ENCODE measurements around the gene B3GNT2.
"Not testable (repeated sequence)": the region's sequence is repeated elsewhere in the genome, so short reads cannot be mapped to it uniquely, and the experiment has no call there.

Gene B3GNT2

GRCh38 chr2:62186156-62186905 is 9.6 kb upstream of the B3GNT2 start:
- peak; percentile 75 for DNase-seq

GRCh38 chr2:62187246-62187645 is 8.7 kb upstream of the B3GNT2 start:
- DNase-seq: no peak

DNA sequence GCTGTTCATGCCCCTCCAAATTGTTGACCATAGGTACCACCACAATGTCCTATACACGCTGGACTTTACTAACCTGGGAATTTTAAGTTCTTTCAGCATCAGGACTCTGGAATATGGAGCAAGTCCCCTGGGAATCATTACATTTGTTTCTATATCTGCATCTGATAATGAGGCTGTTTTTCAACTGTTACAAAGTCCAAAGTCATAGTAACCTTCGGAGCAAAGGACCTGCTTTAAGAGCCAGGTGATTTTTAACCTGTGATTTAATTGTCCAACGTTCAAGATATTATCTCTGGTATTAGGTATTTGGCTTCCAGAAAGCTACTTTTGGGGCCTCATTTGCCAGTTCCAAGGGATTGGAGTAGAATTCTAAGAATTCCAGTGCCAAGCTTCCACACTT is 7.5 kb upstream of the B3GNT2 start:
- DNase-seq: no peak

DNA sequence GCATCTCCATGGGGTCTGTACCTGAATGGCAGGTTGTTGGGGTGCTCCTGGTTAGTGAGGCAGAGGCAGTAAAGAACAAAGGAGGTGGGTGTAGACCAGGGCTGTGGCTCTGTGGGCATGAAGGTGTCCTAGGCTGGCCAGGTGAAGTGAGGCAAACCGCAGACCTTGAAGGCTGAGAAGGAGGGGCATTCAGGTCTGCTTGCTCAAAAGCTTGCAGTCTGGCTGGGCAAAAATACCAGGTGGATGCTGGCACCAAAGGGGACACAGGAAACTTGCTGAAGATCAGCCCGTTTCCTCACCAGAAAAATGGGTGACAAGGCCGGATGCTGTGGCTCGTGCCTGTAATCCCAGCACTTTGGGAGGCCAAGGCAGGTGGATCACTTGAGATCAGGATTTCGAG is 6.7 kb upstream of the B3GNT2 start:
- DNase-seq: no peak

DNA sequence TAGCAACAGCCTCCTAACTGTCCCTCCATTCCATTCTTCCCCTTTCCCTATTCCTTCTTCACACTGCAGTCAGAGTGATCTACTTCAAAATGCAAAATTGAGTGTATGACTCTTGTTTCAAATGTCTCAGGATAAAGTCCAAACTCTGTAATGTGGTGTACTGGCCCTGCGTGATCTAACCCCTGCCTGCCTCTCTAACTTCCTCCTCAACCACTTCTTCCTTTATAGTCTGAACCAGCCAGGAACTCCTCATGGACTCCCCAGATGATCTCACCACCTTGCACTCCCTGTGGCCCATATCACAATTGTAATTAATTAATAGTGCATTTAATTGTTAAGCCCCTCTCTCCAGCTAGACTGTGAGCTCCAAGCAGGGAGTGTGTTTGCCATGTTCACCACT is 3.1 kb upstream of the B3GNT2 start:
- DNase-seq: peak; percentile 82

GRCh38 chr2:62194558-62195420 is 1.1 kb upstream of the B3GNT2 start:
- no peak for DNase-seq

DNA sequence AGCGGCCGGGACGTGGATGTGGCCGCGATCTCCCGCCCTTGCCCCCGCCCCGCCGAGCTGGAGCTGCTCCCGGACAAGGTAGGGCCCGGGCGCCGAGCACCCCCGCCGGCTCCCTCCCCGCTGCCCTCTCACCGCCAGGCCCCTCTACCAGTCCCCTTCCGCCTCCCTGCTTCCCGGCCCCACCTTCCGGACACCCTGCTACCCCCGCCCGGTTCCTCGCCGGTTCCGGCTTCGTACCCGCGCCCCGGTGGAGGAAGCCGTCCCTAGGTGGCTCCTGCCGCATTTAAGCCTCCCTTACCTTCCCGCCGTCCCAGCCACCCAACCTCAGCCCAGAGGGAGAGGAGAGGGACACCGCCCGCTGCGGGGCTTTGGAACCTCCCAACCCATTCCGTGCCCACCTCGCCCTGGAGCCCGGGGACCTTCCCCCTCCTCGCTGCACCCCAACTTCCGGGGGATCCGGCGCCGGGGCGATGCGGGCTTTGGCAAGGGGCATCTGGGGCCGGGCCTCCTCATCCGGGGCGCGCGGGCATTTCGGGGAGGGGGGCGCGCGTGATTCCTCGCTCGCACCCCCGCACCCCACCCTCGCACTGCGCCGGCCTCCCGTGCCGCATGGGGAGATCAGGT is 475 bp downstream of the B3GNT2 start:
- peak; percentile 52 for DNase-seq

DNA sequence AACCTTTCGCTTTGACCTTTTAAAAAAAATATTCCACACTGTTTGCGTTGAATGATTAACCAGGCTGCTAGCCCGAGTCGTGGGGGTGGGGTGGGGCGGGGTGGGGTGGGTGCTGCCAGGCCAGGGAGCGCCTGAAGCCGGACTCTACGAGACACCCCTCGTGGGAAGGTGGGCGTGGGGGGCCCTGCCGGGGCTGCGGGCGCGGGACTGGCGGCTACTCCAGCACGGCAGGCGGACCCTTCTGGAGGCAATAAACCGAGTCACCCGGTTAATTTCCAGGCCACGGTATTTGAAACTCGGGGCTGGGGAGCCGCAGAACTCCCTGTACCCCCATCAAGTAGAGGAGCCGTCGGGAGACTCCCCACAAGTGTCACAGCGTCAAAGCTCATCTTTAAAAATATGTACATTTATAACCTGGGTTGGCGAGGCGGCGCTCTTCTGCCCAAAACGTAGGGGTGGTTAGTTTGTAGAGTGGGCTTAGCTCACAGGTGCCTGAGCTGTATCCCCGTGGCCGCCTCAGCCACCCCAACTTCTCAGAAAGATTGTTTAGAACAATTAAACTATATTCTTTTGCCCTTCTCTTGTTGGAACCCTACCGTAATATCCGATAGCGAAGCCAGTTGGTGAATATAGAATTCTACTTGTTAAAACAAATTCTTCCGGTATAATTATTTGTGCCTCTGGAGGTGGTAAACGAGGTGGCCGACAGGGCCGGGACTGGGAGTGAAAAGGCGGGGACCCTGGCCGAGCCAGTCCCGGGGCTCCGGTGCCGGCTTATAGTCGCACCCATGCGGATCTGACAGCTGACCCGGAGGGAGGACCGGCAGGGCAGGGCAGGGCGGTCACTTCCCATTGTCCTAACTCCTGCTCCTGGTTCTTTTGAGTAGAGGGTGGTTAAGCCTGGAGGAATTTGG is 1.4 kb downstream of the B3GNT2 start:
- DNase-seq: peak; percentile 45

DNA sequence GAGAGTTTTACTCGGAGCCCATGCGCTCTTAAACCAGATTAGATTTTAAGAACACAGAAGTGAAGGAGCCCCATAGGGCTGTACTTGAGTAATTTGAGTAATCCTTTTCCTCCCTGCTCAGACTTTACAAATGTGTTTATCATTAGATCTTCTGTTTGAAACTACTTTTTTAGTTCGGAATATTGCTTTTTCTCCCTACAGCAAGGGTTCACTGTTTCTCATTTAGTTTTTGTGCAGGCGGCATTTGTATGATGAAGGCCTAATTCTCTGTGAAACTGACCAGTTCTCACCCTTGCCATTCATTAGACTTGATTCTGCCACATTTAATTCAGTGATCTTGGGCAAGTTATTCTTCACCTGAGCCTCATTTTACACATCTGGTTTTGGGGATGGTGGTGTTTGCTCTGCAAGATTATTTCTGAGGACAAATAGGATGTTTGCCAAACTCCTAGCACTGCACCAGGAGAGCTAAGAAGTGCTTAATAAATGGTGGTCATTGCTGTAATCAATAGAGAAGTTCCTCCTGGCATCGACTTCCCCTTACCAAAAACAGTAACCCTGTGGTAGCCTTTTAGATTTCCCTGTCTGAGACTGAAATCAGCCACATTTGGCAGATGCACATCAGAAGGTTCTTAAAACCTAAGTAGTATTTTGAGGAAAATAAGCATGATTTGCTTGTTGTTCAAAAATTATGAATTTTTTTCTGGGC is 2.2 kb downstream of the B3GNT2 start:
- DNase-seq: peak; percentile 50

DNA sequence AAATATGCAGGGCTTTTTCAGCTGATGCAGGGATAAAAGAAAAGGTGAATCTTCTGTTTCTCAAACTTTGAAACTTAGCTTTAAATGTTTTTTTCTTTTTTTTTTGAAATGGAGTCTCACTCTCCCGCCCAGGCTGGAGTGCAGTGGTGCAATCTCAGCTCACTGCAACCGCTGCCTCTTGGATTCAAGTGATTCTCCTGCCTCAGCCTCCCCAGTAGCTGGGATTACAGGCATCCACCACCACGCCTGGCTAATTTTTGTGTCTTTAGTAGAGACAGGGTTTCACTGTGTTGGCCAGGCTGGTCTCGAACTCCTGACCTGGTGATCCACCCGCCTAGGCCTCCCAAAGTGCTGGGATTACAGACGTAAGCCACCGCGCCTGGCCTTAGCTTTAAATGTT is 2.9 kb downstream of the B3GNT2 start:
- not testable (repeated sequence) for DNase-seq

GRCh38 chr2:62199392-62200125 is 3.6 kb downstream of the B3GNT2 start:
- peak; percentile 74 for DNase-seq

DNA sequence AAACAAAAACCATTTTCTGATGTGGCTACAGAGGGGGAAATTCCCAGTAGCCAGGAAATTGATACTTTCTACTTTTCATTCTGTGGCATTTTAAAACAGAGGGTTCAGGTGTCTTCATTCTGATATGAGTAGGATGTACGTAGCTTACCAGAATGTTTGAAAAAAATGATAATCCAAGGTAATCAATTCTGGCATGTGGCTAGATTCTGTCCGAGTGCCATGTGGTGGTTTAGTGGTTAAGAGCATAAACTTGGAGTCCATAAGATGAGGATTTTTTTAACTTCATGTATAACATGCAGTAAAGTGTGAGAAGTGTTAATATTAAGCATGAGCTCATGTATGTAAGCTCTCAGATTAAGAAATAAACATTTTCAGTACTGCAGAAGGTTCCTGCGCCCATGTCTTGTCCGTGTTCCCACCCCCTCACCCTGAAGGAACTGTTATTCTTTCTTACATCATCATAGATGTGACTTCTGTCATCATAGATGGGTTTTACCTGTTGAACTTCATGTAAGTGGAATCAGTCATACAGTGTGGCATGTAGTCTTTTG is 4.5 kb downstream of the B3GNT2 start:
- no peak for DNase-seq

GRCh38 chr2:62200868-62201267 is 5.0 kb downstream of the B3GNT2 start:
- DNase-seq: no peak

GRCh38 chr2:62201307-62201706 is 5.4 kb downstream of the B3GNT2 start:
- no peak for DNase-seq

DNA sequence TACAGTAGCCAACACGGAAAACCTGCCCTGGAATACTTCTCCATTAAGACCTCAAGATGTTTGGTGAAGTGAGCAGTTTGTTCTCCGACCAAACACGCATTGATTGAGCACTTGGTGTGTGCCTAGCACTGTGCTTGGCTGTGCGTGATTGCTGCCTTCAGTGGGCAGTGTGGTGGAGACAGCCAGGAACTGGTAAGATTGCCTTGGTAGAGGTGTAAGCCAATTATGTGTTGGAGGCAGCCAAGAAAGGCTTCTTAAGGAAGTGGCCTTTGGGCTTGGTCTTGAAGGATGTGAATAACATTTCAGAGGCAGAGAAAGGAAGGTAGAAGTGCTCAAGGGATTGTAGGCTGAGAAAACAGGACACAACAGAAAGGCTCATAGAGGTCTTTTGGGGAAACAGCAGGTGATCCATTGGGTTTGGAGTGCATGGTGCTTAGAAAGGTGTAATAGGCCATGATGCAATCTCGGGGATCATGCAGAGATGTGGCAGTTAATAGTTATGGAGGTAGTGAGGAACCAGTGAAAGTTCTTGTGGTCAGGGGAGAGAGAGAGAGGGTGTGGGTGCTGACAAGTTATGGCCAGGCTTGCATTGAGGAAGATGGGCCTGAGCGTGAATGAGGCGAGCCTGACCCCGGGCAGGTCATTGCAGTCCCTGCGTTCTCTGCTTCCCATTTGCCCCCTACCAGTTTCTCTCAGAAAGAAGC is 6.3 kb downstream of the B3GNT2 start:
- DNase-seq: no peak

DNA sequence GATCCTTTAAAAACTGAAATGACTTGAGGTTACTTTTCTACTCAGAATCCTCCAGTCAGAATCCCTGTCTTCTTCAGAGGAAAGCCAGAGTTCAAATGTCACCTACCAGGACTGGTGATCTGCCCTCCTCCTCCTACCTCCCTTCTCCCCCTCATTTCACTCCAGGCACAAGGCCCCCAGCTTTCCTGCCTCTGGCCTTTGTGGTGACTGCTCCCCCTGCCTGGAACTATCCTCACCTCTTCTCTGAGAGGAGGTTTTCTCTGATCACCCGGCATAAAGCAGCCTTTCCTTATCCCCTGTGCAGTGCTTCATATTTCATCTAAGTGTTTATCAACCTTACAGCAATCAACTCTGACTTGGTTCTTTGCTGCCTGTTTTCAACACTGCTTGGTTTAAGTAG is 6.8 kb downstream of the B3GNT2 start:
- DNase-seq: no peak

GRCh38 chr2:62203459-62203858 is 7.5 kb downstream of the B3GNT2 start:
- no peak for DNase-seq

DNA sequence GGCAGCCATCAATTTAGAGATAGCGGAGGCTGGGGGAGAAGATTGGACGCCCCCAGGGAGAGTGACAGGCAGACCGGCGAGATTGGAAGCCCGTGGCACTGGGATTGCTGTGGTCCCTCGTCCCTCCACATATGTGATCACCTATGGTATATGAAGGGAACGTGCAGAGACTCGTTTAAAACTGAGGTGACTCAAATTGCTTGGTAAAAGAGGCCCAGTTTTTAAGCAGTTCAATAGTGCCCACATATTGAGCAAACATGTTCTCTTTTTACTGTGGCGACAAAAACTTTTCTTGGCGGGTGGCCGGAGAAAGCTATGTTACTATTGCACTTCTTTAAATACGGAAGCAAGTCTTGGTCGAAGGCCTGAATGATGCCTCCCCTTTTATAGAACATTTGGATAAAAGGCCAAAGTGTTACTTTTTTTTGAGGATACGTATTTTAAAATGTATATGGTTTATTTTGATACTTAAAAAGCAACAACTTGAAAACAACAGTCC is 9.1 kb downstream of the B3GNT2 start:
- DNase-seq: no peak

- DNase-seq: no peak
Measured at GRCh38 chr2:62205554-62205953, 9.6 kb downstream of the B3GNT2 start.

GRCh38 chr2:62206024-62206423 is 10.1 kb downstream of the B3GNT2 start:
- no peak for DNase-seq
